Epithelial cell of esophagus (primary cell): ENCODE measurements around the gene UBE3B.

ENCODE experiments used
- DNase-seq: peaks from one replicate; pipeline ENCODE4 v3.0.0; 2010; ENCODE audit warnings: low read depth
- H3K4me3 ChIP-seq: 2 replicates; pipeline ENCODE4 v1.5.1; 2011; ENCODE audit warnings: mild to moderate bottlenecking, low read length, control low read depth
- TF ChIP-seq, protein P1 (sequence below): IDR thresholded peaks from 2 replicates; pipeline ENCODE4 v1.5.1; 2011; ENCODE audit warnings: low read depth, mild to moderate bottlenecking, low read length, control low read depth, inconsistent platforms; ENCODE audit not compliant: insufficient read depth; ENCODE audit errors: missing control alignments

Gene UBE3B

DNA sequence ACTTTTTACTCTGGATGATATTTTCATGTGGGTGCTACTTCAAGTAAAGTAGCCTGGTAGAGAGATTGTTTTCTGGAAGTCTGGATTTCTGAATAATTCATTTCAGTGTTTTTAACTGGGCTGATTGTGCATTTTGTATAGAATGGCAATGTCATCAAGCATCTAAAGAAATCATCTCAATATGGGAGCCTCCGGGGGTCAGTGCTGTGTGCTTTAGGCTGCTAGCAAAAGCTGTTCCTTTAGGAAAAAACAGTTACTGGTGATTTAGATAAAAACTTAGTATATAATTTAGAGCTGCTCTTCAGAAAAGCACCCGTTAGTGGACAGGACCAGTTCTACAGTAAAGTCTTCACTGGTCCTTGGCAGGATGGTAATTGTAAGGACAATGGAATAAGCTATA, 5.1 kb downstream of the UBE3B start:
- TF ChIP-seq, protein P1, sequence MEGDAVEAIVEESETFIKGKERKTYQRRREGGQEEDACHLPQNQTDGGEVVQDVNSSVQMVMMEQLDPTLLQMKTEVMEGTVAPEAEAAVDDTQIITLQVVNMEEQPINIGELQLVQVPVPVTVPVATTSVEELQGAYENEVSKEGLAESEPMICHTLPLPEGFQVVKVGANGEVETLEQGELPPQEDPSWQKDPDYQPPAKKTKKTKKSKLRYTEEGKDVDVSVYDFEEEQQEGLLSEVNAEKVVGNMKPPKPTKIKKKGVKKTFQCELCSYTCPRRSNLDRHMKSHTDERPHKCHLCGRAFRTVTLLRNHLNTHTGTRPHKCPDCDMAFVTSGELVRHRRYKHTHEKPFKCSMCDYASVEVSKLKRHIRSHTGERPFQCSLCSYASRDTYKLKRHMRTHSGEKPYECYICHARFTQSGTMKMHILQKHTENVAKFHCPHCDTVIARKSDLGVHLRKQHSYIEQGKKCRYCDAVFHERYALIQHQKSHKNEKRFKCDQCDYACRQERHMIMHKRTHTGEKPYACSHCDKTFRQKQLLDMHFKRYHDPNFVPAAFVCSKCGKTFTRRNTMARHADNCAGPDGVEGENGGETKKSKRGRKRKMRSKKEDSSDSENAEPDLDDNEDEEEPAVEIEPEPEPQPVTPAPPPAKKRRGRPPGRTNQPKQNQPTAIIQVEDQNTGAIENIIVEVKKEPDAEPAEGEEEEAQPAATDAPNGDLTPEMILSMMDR: no peak
- no peak overlapping the region for H3K4me3 ChIP-seq
- no peak for DNase-seq

DNA sequence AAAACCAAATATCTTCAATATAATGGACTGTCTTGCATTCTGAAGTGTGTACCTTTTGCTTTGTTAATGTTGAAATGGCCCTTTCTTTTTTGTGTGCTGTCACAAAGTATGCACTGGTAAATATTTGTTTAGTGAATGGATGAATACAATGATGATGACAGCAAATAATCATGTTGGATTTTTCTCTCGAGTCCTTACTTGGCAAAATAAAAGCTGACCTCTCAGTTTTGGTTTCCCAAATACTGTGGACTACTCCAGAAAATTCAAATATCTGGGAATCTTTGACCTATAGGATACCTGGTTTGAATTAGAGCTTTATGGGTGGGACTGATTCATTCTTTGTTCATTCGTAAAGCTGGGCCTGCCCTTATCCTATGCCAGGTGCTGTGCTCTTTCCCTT, 5.5 kb downstream of the UBE3B start:
- no peak for DNase-seq
- TF ChIP-seq, protein P1: no peak
- no peak overlapping the region for H3K4me3 ChIP-seq

DNA sequence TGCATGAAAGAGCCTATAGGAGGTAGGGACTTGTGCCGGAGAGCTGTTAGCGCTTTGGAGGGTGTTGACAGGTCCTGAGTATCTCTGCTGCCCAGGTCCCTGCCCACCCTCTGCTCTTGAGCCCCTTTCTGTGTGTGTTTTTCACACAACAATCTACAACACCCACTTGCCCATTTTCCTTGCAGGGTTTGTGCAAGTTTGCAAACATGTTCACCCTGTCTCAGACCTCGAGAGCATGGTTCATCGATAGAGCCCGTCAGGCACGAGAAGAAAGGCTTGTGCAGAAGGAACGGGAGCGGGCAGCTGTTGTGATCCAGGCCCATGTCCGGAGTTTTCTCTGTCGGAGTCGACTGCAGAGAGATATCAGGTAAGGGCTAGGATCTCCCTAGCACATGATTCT, 5.9 kb downstream of the UBE3B start:
- no peak overlapping the region for H3K4me3 ChIP-seq
- no peak for DNase-seq
- TF ChIP-seq, protein P1: no peak

DNA sequence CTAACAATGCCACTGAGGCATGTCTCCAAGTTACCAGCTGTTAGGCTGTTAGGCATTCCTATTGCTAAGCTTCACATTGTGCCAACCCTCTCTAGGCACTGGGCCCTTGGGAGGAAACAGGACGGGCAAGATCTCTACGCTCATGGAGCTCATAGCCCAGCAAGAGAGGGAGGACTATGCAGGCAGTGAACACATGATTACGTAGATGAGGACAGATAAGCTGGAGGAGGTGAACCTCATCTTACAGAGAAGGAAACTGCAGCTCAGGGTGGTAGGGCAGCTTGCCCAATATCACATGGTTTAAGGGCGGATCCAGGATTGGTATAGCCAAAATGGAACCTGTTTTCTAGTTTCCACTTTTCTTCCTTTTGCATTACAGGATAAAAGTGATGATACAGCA, 7.8 kb downstream of the UBE3B start:
- TF ChIP-seq, protein P1: no peak
- no peak for DNase-seq
- no peak overlapping the region for H3K4me3 ChIP-seq

DNA sequence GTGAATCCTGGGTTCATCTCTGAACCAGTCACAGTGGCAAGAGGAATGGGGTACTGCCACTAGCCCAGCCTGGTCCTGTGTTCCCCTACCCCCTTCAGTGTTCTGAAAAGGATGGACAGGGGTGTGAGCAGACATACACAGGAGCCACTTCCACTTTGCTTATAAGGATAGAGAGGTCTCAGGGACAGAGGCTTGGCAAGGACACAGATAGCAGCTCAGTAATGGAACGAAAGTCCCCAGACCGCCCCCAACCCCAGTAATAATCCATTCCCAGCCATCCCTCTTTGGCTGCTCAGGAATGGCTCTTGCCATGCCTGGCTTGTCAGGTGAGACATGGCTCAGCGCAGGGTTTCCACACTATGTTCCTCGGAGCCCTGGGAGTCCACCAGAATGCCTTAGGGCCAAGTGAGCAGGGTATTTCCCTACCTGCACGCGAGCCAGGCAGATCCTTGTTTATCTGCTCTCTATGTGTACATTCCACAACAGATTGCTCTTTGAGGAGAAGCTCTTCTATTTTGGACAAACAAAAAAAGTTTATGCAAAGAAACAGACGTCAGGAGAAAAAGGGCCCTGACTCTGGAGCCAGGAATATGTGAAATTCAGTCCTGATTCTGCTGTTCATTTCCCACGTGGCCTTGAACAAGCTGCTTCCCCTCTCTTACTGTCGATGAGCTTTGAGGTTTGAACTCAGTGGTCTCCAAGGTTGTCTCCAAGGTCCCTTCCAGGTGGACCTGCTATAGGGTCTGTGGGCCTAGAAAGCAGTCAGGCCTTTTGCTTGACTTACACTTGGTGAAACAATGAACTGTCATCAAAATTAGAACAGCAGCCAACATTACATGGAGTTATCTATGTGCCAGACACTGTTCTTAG, 10.0 kb downstream of the UBE3B start:
- H3K4me3 ChIP-seq: no peak overlapping the region
- TF ChIP-seq, protein P1: no peak
- DNase-seq: no peak

DNA sequence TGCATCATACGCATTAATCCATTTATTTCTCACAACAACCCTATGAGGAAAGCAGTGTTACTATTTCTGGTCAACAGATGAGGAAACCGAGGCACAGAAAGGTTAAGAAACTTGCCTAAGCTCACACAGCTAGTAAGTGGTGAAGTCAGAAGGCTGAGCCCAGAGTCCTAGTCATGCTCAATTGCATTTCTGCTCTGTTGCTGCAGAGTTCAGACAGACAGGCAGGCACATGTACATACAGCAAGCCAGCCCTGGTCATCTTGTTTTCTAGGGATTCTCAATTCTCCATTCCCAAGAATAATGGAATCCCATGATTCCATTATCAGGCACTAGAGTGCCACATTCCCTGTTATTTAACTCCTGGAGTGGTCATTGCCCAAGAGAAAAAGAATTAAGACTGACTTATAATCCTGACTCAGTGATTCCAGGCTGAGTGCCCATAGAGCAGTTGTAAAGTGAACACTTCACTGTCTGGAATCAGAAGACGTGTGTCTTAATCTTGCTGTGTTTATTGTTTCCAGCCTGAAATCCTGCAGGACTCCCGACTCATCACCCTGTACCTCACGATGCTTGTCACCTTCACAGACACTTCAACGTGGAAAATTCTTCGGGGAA, 10.7 kb downstream of the UBE3B start:
- no peak overlapping the region for H3K4me3 ChIP-seq
- TF ChIP-seq, protein P1: no peak
- DNase-seq: no peak
